ENCODE results near the gene FOXP1. TPM values are rescaled to one million over a fixed set of nuclear protein-coding genes. Genes with fewer than 3 reads are reported as not detected.

FOXP1 gene
- total RNA-seq, 2 experiments from 2014 or later, result 144 to 152 TPM

DNA sequence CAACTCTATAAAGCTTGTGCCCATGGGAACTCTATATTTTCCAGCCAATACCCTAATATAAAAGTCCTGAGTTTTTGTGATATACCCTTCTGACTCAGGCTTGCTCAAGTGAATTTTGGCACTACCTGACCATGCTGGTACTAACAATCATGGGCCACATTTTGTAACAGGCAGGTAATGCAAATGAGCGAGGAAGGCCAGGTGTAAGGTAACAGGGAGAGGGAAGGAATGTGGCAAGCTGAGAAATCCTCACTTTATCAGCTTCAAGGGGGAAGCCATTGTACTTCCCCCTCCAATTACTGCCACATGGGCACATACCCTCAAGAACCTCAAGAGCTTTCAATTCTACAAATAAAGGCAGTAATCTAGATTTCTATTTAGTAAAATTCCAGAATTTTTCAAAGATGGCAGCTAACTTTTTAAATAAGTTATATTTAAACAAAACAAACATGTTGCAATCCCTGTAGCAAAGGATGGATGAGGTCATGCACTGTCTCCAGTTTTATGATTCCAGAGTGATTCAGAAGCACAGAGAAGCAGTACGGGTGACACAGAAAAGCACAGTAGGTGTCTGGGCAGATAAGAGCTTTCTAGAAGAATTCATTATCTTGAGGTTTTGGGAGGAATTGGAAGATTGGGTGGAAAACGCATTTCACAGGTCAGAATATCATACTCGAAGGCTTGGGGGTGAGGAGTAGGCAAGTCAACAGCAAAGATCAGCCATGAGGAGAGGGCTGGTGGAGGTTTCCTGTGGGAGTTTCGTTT is 87.6 kb downstream of the FOXP1 start:
- CTCF ChIA-PET, result interaction anchor here (1.7 kb wide), 1 partner anchor 16 kb away, joined by 4 read pairs; no protein-coding TSS in a partner anchor
- POLR2A ChIA-PET, result interaction anchor here (0.8 to 1.2 kb wide), 3 partner anchors 35 to 439 kb away, joined by 3 to 8 read pairs (median 3); no protein-coding TSS in a partner anchor

DNA sequence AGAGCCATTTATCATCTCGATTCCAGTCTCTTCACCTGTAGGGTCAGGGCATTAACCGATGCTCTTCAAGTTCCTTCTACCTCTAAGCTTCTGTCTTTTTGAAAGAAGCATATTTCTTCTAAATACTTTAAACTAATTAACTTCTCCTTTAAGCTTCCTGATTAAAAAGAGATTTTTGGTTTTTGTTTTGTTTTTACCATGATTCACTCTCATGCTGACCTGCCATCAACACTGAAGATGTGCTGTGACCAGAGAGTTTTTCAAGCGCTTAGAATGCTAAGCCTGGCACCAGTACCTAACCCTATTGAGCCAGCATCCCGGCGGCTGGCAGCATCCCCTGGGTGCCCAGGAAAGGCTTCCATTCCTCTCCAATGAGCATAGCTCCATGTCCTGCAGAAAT is 89.3 kb downstream of the FOXP1 start:
- ChIA-PET POLR2A (interaction anchor here (1.2 kb wide), 1 partner anchor 88 kb away, joined by 9 read pairs; no protein-coding TSS in a partner anchor), CTCF (no interaction called here)

DNA sequence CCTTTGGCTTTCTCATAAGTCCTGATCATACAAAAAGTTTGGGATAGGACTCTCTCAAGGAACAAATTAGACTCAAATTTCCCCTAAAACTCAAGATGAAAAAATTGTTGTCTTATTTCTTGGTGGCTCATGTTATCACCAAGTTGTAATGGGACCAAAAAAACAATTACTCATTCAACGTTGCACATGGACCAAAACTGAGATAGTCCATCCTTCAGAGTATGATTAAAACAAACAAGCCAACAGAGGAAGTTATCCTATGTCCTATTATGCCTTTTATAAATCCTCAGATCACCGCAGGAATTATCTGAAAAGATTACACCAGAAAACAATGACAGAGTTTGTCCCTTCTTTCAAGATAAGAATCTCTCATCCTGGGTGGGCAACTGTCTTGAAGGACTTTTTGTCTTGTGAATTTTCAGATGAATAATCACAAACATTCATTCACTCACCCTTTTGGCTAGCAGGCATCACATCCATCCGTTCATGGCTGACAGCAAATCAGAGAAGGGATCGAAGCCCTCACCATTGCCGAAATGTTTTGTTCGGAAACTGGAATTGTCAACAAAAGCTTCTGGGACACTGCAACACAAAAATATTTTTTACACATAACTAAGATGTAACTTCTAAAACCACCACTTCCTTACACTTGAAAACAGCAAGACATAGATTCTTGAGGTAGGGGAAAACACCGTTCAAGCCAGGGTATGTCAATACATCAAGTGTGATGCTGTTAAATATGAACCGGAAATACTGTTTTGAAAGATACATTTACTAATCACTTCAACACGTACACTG is 90.4 kb downstream of the FOXP1 start:
- ChIA-PET CTCF (no interaction called here), POLR2A (no interaction called here)

GRCh38 chr3:71492566-71492965 is 91.0 kb downstream of the FOXP1 start:
- CTCF ChIA-PET, result no interaction called here
- POLR2A ChIA-PET, result no interaction called here

GRCh38 chr3:71491154-71491752 is 92.3 kb downstream of the FOXP1 start:
- ChIA-PET CTCF (no interaction called here), POLR2A (interaction anchor here (0.9 to 1.0 kb wide), 2 partner anchors 9 to 131 kb away, joined by 3 read pairs; no protein-coding TSS in a partner anchor)

- ChIA-PET POLR2A (no interaction called here), CTCF (no interaction called here)
Observed at GRCh38 chr3:71490692-71491091, 92.8 kb downstream of the FOXP1 start.

DNA sequence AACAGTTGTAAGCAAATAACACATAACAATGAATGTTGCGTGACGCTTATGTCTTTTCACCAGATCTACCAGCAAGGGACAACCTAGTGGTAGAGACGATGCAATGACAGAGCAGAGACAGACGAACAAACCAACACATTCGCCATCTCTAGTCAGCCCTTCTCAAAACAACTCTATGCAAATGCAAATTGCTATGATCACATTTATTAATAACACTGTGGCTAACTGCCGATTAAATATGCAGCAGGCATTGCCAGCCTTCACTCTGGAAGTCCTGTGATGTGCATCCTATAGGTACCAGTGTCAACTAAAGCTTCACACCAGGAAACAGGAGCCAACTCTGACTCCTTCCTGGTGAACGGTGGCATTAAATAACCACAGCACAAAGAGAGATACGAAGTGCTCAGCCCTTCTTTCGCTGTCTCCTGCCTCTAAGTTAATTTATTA is 94.2 kb downstream of the FOXP1 start:
- ChIA-PET CTCF (interaction anchor here (1.0 kb wide), 1 partner anchor 44 kb away, joined by 3 read pairs; no protein-coding TSS in a partner anchor), POLR2A (interaction anchor here (0.9 kb wide), 1 partner anchor 409 kb away, joined by 3 read pairs; no protein-coding TSS in a partner anchor)

- CTCF ChIA-PET, result interaction anchor here (1.0 kb wide), 1 partner anchor 43 kb away, joined by 3 read pairs; no protein-coding TSS in a partner anchor
- POLR2A ChIA-PET, result interaction anchor here (0.9 kb wide), 1 partner anchor 409 kb away, joined by 3 read pairs; no protein-coding TSS in a partner anchor
Observed at GRCh38 chr3:71488882-71489281, 94.6 kb downstream of the FOXP1 start.

GRCh38 chr3:71488391-71488809 is 95.1 kb downstream of the FOXP1 start:
- ChIA-PET POLR2A (interaction anchor here (0.9 to 1.0 kb wide), 2 partner anchors 9 to 408 kb away, joined by 3 to 5 read pairs; no protein-coding TSS in a partner anchor), CTCF (no interaction called here)

- POLR2A ChIA-PET, result interaction anchor here (1.0 kb wide), 1 partner anchor 8 kb away, joined by 5 read pairs; no protein-coding TSS in a partner anchor
- CTCF ChIA-PET, result no interaction called here
Observed at GRCh38 chr3:71487418-71487817, 96.1 kb downstream of the FOXP1 start.

GRCh38 chr3:71486831-71487230 is 96.7 kb downstream of the FOXP1 start:
- POLR2A ChIA-PET, result no interaction called here
- CTCF ChIA-PET, result interaction anchor here (0.6 kb wide), 1 partner anchor 183 kb away, joined by 3 read pairs; no protein-coding TSS in a partner anchor

GRCh38 chr3:71485896-71486295 is 97.6 kb downstream of the FOXP1 start:
- POLR2A ChIA-PET, result no interaction called here
- CTCF ChIA-PET, result no interaction called here

DNA sequence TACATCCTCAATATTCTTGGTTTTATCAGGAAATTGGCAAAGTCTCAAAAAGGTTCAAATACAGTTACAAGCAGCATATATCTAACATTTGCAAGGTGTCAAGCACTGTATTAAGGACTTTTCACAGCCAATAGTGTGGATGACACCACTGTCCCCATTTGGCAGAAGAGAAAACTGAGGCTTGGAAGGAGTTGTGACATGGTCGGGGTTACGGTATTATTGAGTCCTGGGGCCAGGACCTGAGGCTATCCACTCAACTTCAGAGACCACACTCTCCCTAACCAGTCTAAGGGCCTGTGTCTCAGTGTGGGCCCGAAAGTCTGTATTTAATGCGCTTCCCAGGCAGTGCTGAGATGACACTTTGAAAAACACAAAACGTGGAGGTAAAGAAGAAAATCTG is 99.1 kb downstream of the FOXP1 start:
- POLR2A ChIA-PET, result interaction anchor here (0.6 kb wide), 1 partner anchor 251 kb away, joined by 3 read pairs; no protein-coding TSS in a partner anchor

DNA sequence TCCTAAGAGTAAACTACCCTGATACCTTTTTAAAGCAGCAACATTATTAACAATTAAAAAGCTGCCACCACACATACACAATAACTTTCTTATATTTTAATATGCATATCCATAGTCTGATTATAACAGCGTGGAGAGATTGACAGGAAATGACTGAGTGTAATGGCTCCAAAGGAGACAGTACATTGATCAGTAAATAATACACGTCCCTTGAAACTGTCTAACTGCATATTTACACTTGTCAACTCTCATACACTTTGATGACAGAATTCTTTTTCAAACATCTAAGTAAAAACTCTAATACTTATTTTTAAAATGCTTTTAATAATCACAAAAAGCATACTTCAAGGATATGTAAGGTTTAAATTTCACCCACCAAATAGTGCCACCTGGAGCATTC is 99.5 kb downstream of the FOXP1 start:
- ChIA-PET CTCF (no interaction called here), POLR2A (interaction anchor here (0.6 kb wide), 1 partner anchor 251 kb away, joined by 3 read pairs; no protein-coding TSS in a partner anchor)

More for the DNA sequence above, 99.1 kb downstream of the FOXP1 start:
- CTCF ChIA-PET, result no interaction called here

GRCh38 chr3:71482771-71483170 is 100.8 kb downstream of the FOXP1 start:
- POLR2A ChIA-PET, result interaction anchor here (0.6 to 1.1 kb wide), 2 partner anchors 9 to 32 kb away, joined by 3 read pairs; no protein-coding TSS in a partner anchor
- CTCF ChIA-PET, result interaction anchor here (0.7 kb wide), 1 partner anchor 68 kb away, joined by 3 read pairs; no protein-coding TSS in a partner anchor

DNA sequence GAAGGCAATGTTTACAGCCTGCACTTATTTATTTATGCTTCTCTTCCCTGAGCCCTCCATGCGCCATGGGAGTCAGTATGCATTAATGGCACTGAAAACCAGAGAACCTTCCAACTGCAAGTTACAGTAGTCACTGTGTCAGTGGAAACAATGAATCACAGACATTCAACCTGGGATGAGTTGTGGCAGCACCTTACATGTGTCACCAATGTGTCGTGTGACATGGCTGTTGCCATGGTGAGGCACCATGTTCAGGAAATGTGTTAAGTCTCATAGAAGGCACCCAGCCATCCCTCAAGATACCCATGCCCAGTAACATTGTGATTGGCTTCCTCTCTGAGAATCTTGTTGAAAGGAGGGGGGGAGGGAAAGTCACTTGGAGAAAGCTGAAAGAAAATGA is 105.0 kb downstream of the FOXP1 start:
- ChIA-PET POLR2A (interaction anchor here (0.9 kb wide), 1 partner anchor 9 kb away, joined by 5 read pairs; no protein-coding TSS in a partner anchor), CTCF (interaction anchor here (1.6 kb wide), 1 partner anchor 17 kb away, joined by 4 read pairs; no protein-coding TSS in a partner anchor)

DNA sequence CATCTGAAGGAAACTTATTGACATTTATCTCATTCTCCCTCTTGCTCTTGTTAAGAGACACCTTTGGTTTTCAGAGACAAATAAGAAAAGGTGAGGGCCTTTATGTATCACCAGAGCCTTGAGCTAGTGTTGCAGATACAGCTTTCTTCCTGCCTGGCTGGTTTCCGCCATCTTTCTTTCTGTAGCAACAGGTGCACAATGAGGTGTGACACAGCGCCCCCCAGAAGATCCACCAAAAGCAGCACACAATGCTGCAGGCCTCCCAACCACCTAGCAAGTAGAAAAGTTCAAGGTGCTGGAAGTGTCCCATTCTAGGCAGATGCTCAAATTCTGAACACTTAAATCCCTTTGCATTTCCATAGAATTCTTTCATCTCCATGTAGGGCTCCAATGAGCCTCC is 106.6 kb downstream of the FOXP1 start:
- ChIA-PET POLR2A (no interaction called here), CTCF (interaction anchor here (1.2 kb wide), 1 partner anchor 21 kb away, joined by 3 read pairs; no protein-coding TSS in a partner anchor)

- ChIA-PET CTCF (no interaction called here), POLR2A (no interaction called here)
Observed at GRCh38 chr3:71469138-71469435, 114.4 kb downstream of the FOXP1 start.

- POLR2A ChIA-PET, result no interaction called here
- CTCF ChIA-PET, result no interaction called here
Observed at GRCh38 chr3:71468311-71469137, 115.0 kb downstream of the FOXP1 start.

All from activated CD8-positive, alpha-beta memory T cell treated with anti-CD3 and anti-CD28 coated beads for 36 hours (primary cell).